ENCODE data around the gene OPN1MW3.
"Not testable (repeated sequence)": the region's sequence is repeated elsewhere in the genome, so short reads cannot be mapped to it uniquely, and the experiment has no call there.

Gene OPN1MW3

DNA sequence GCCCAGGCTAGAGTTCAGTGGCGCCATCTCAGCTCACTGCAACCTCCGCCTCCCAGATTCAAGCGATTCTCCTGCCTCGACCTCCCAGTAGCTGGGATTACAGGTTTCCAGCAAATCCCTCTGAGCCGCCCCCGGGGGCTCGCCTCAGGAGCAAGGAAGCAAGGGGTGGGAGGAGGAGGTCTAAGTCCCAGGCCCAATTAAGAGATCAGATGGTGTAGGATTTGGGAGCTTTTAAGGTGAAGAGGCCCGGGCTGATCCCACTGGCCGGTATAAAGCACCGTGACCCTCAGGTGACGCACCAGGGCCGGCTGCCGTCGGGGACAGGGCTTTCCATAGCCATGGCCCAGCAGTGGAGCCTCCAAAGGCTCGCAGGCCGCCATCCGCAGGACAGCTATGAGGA lies at the start of gene OPN1MW3:
Gene OPN1MW3, plus strand, starts transcription at position 301 of the 400 bp plus-strand sequence. Its CDS starts 38 bp downstream, at position 339.
- not testable (repeated sequence) for DNase-seq

DNA sequence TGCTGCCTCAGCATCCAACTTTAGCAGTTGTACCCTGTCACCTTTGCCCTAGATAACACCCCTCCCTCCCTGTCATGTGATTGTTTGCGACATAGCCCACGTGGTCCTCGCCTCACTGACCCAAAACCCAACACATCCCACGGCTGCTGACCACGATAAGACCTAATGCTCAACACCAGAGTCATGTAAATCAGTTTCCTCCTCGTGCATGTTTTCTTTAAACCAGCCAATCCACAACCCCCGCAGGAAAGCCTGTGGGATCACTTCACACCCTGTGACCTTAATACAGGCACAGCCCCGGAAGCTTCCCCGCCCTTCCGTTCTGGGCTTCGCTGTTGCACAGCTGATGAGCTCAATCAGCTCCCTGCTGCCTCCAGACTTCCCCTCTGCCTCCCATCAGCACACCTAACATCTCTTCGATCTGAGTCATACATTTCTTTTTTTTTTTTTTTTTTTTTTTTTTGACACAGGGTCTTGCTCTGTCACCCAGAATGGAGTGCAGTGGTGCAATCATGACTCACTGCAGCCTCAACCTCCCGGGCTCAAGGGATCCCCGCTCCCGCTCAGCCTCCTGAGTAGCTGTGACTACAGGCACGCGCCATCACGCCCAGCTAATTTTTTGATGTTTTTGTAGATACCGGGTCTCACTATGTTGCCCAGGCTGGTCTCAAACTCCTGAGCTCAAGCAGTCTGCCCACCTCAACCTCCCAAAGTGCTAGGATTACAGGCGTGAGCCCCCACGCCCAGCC lies 47.5 kb upstream of the OPN1MW3 start:
- not testable (repeated sequence) for DNase-seq

DNA sequence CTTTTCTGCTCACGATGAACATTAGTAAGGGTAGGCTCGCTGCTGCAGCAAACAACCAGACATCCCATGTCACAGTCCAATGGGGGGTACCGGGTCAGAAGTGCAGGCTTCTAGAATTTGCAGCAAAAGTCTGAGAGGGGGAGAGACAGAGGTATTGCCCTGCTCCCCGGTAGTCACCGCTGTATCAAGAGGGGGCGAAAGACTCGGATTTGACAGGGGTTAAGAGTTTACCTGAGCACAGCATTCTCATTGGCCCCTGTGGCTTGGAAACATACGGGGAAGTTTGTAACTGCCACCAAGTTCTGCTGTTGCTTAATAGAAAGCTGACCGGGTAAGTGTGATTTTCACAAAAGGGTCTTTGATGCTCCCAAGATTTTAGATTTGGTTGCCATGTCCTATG lies 46.3 kb upstream of the OPN1MW3 start:
- not testable (repeated sequence) for DNase-seq

DNA sequence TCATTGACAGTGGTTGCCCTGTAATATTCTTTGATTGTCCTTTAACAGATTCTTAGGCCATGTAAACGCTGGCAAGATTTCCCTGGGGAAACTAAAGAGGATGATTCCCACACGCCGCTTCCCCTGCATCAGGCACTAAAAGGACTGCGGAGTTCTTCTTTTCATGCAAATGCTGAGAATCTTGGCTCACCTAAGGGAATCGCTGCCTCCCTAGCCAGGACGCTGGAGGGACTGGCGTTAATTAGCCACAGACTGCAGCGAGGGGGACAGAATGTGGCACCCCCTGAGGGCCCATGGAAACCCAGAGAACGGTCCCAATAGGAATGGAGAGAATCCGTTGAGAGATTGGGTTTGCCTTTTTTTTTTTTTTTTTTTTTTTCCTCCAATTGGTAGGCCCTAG lies 45.9 kb upstream of the OPN1MW3 start:
- not testable (repeated sequence) for DNase-seq

DNA sequence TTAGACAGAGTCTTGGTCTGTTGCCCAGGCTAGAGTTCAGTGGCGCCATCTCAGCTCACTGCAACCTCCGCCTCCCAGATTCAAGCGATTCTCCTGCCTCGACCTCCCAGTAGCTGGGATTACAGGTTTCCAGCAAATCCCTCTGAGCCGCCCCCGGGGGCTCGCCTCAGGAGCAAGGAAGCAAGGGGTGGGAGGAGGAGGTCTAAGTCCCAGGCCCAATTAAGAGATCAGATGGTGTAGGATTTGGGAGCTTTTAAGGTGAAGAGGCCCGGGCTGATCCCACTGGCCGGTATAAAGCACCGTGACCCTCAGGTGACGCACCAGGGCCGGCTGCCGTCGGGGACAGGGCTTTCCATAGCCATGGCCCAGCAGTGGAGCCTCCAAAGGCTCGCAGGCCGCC lies 37.9 kb upstream of the OPN1MW3 start, which contains the start of gene OPN1MW2:
Gene OPN1MW2, plus strand, starts transcription at position 301 of the 400 bp plus-strand sequence. Its CDS starts 60 bp downstream, at position 361.
- DNase-seq, result not testable (repeated sequence)

DNA sequence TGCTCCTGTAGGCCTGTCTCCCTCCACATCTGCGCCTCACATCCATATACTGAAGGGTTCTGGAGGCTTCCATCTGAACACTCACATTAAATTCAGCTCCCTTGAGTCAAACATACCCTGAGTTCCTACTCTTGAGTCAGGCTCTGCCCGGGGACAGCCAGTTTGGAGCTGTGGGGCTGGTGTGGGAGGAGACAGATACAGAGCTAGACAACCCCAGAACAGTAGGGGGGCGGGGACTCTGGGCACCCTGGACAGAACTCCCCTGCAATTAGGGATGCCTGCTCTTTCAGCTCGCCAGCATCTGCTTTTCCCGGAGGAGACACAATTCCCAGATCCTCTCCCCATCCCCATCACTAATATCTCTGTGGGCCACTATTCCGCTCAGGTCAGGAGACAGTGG lies 32.1 kb upstream of the OPN1MW3 start:
- DNase-seq, result not testable (repeated sequence)

DNA sequence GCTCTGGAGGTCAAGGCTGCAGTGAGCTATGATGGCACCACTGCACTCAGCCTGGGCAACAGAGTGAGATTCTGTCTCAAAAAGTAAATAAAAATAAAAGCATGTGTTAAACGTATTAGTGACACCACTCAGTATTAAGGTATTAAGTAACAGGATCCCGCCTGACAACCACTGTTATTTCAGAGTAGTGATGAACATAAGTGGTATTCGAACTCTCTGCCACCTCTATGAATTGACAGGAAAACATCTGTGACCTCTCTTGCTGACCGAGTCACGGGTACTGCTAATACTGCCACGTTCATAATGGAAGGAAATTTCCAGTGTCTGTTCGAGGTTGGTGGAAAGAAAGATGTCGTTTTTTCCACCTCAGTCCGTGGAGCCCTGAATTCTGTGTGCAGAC lies 30.7 kb upstream of the OPN1MW3 start:
- DNase-seq, result not testable (repeated sequence)

DNA sequence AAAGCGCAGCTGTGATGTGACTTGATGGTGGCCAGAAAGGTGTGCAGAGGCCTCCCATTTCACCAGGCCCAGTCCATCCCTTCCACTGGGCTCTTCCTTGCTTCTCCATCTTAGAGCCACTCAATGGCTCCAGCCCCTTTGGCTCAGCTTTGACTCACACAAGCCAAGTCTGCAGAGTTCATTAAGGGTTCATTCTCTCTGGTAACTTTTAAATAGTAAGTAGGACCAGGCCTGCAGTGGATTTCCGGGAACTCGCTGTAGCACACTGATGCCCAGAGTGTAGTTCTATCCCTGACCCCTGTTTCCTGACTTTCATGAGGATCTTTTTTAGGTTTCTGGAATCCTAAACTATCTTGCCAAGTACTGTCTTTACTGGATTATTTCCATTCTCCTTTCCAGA lies 25.9 kb upstream of the OPN1MW3 start:
- not testable (repeated sequence) for DNase-seq

DNA sequence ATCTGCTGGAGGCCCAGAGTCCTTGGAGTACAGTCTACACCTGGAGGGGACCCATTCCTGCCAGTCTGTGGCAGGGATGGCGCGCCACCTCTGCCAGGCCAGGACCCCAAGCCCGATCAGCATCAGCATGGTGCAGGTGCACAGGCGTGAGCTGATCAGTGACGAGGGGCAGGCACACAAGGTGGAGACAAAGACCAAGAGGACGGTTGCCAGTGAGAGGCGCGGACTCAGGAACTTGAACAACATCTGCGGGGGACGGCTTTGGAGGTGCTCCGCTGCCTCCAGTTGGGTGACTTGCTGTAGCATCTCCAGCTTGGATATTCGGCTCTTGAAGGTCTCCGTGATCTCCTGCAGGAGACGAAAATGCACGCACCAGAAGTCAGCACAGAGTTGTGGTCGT lies 23.8 kb upstream of the OPN1MW3 start:
- not testable (repeated sequence) for DNase-seq

DNA sequence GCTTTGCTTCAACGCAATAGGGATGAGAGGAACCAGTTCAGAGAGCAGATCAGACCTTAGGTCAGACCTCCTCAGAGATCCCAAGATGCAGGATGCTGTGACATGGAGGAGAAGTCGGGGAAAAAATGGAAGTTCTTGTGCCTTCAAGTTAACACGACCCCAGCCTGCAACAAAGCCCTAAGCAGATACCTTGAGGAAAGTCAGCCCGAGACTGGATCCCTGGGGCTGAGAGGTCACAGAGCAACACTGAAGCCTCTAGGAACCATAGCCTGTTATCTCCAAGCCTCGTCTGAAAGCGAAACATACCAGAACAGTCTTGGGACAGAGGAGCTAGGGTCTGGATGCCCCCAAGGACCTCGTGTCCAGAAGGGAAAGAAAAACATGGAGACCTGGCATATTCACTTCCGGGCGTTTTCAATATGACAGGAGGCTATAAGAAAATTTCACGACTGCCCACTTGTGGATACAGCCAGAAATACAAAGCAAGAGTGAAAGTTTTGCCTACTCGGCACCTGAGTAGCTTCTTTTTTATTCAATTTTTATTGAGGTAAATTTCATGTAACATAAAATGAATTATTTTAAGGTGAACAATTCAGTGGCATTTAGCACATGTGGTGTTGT lies 18.3 kb upstream of the OPN1MW3 start:
- DNase-seq, result not testable (repeated sequence)

DNA sequence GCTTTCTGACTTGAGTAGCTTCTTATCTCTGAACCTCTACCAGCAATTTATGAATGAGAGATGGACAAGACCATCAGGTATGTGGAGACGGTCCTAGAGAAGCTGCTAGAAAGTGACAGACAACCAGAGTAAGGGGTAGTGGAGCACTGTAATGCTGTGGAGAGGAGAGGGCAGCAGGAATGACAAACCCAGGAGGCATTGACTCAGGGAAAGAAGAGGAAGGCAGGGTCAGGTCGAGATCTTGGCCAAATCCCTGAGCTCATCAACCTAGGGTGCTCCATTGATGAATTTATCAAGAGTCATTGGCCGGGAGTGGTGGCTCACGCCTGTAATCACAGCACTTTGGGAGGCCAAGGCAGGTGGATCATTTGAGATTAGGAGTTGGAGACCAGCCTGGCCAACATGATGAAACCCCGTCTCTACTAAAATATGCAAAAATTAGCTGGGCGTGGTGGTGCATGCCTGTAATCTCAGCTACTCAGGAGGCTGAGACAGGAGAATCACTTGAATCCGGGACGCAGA lies 17.3 kb upstream of the OPN1MW3 start:
- not testable (repeated sequence) for DNase-seq

DNA sequence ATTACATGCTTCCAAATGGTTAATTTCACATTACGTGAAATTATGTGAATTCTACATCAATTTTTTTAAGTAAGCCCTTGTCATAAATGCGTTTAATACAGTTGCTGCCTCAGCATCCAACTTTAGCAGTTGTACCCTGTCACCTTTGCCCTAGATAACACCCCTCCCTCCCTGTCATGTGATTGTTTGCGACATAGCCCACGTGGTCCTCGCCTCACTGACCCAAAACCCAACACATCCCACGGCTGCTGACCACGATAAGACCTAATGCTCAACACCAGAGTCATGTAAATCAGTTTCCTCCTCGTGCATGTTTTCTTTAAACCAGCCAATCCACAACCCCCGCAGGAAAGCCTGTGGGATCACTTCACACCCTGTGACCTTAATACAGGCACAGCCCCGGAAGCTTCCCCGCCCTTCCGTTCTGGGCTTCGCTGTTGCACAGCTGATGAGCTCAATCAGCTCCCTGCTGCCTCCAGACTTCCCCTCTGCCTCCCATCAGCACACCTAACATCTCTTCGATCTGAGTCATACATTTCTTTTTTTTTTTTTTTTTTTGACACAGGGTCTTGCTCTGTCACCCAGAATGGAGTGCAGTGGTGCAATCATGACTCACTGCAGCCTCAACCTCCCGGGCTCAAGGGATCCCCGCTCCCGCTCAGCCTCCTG lies 9.9 kb upstream of the OPN1MW3 start:
- DNase-seq, result not testable (repeated sequence)

DNA sequence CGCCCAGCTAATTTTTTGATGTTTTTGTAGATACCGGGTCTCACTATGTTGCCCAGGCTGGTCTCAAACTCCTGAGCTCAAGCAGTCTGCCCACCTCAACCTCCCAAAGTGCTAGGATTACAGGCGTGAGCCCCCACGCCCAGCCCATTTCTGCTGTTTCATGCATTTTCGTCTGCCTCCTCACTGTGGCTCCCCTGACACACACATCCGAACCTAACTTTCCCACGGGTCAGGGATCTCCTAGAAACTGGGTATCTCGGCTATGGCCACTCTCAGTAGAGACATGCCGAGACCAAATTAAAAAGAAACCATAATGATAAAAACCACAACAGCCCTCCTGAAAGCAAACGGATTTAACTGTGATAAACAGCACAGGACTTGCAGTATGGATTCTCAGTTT lies 9.3 kb upstream of the OPN1MW3 start:
- DNase-seq, result not testable (repeated sequence)

DNA sequence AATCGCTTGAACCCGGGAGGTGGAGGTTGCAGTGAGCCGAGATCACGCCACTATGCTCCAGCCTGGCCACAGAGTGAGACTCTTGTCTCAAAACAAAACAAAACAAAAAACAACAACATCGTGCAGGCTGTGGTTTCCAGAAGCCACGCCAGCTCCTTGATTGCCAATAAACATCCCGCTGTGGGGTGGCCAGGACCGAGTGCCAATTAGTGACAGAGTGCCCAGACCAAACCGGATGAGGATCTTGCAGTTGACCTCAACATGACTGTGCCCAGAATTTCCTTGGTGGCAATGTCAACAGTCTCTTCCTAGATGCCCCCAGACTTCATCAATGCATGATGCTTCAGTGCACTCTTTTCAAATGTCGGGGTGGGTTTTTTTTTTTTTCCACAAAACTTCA lies 1.3 kb downstream of the OPN1MW3 start:
- DNase-seq, result not testable (repeated sequence)

DNA sequence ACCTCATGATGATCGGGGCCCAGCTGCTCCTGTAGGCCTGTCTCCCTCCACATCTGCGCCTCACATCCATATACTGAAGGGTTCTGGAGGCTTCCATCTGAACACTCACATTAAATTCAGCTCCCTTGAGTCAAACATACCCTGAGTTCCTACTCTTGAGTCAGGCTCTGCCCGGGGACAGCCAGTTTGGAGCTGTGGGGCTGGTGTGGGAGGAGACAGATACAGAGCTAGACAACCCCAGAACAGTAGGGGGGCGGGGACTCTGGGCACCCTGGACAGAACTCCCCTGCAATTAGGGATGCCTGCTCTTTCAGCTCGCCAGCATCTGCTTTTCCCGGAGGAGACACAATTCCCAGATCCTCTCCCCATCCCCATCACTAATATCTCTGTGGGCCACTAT lies 5.7 kb downstream of the OPN1MW3 start:
- DNase-seq, result not testable (repeated sequence)

DNA sequence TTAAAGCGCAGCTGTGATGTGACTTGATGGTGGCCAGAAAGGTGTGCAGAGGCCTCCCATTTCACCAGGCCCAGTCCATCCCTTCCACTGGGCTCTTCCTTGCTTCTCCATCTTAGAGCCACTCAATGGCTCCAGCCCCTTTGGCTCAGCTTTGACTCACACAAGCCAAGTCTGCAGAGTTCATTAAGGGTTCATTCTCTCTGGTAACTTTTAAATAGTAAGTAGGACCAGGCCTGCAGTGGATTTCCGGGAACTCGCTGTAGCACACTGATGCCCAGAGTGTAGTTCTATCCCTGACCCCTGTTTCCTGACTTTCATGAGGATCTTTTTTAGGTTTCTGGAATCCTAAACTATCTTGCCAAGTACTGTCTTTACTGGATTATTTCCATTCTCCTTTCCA lies 11.9 kb downstream of the OPN1MW3 start:
- not testable (repeated sequence) for DNase-seq

DNA sequence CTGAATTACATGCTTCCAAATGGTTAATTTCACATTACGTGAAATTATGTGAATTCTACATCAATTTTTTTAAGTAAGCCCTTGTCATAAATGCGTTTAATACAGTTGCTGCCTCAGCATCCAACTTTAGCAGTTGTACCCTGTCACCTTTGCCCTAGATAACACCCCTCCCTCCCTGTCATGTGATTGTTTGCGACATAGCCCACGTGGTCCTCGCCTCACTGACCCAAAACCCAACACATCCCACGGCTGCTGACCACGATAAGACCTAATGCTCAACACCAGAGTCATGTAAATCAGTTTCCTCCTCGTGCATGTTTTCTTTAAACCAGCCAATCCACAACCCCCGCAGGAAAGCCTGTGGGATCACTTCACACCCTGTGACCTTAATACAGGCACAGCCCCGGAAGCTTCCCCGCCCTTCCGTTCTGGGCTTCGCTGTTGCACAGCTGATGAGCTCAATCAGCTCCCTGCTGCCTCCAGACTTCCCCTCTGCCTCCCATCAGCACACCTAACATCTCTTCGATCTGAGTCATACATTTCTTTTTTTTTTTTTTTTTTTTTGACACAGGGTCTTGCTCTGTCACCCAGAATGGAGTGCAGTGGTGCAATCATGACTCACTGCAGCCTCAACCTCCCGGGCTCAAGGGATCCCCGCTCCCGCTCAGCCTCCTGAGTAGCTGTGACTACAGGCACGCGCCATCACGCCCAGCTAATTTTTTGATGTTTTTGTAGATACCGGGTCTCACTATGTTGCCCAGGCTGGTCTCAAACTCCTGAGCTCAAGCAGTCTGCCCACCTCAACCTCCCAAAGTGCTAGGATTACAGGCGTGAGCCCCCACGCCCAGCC lies 27.3 kb downstream of the OPN1MW3 start:
- DNase-seq, result not testable (repeated sequence)

DNA sequence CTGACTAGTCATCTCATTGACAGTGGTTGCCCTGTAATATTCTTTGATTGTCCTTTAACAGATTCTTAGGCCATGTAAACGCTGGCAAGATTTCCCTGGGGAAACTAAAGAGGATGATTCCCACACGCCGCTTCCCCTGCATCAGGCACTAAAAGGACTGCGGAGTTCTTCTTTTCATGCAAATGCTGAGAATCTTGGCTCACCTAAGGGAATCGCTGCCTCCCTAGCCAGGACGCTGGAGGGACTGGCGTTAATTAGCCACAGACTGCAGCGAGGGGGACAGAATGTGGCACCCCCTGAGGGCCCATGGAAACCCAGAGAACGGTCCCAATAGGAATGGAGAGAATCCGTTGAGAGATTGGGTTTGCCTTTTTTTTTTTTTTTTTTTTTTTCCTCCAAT lies 29.0 kb downstream of the OPN1MW3 start:
- not testable (repeated sequence) for DNase-seq

DNA sequence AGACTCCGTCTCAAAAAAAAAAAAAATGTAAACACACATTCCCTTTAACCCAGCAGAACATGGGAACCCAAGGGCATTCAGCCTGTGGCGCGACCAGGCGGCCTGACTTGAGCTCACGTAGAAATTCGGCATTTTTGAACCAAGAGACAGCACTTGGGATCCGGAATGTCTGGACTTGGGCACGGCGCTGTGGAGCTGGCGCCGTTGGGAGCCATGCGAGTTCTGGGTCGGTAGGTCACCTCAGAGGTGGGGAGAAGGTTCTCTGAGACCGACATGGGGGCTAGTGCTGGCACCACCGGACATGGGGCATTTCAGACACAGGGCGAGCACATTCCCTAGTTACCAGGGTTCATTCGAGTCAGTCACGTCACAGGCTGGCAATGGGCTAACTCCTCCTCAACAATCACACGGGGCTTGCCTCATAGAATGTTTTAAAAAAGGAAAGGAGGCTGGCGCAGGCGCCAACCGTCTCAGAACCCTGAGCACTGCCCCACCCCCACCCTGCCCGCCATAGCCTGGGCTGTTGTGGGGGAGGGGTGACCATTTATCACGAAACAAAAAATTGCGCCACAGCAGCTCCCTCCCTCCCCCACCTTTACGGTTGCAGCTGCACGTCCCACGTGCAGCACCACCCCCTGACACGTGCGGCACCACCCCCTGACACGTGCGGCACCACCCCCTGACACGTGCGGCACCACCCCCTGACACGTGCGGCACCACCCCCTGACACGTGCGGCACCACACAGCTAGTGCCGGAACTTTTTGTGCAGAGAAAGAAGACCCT lies 37.6 kb downstream of the OPN1MW3 start, which contains the start of gene TEX28:
Gene TEX28, minus strand, starts transcription at position 334 of the 784 bp plus-strand sequence. CDS start 3,007 bp downstream, outside the sequence.
- no peak for DNase-seq

DNA sequence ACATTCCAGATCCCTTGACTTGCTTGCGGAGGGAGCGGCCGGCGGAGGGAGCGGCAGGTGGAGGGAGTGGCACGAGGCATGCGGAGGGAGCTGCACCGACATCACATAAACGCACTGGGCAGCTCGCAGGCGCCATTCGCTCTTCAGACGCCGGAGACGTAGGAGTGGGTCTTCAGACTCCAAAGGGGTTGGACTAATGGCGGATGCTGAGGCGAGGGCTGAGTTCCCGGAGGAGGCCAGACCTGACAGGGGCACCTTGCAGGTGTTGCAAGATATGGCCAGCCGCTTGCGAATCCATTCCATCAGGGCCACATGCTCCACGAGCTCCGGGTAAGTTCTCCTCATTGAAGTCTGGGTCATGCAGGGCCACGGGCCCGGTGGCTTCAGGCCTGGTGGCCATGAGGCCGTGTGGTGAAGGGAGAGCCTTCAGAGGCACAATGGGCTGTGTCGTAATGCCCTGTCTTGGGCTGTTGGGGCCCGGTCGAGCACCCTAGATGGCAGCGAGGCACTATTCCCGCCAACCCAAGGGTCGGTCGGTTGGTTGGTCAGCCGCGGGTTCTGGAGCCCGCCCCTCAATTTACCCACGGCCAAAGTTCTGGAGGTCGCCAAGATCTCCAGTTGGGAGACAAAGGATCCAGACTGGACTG lies 38.4 kb downstream of the OPN1MW3 start, which contains the start of gene TKTL1:
Gene TKTL1, plus strand, starts transcription at position 132 of the 647 bp plus-strand sequence. Its CDS starts 65 bp downstream, at position 197.
- no peak for DNase-seq

DNA sequence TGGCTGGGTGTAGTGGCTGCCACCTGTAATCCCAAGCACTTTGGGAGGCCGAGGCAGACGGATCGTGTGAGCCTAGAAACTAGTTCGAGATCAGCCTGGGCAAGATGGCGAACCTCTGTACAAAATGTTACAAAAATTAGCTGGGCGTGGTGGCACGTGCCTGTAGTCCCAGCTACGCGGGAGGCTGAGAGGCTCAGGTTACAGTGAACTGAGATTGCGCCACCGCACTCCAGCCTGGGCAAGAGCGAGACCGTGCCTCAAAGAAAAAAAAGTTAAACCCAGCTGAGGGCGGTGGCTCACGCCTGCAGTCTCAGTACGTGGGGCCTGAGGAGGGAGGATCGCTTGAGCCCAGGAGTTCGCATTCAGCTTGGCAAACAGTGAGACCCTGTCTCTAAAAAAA lies 39.3 kb downstream of the OPN1MW3 start:
- DNase-seq, result no peak

All from NCI-H1105 (cell line).